GM19193 (cell line): ENCODE data around the gene TSPAN9.

ENCODE experiments used
- POLR2A ChIP-seq: IDR thresholded peaks from 4 replicates; pipeline ENCODE4 v1.6.1; 2011; ENCODE audit not compliant: insufficient read depth, insufficient read length; ENCODE audit errors: extremely low read depth

The TSPAN9 gene

DNA sequence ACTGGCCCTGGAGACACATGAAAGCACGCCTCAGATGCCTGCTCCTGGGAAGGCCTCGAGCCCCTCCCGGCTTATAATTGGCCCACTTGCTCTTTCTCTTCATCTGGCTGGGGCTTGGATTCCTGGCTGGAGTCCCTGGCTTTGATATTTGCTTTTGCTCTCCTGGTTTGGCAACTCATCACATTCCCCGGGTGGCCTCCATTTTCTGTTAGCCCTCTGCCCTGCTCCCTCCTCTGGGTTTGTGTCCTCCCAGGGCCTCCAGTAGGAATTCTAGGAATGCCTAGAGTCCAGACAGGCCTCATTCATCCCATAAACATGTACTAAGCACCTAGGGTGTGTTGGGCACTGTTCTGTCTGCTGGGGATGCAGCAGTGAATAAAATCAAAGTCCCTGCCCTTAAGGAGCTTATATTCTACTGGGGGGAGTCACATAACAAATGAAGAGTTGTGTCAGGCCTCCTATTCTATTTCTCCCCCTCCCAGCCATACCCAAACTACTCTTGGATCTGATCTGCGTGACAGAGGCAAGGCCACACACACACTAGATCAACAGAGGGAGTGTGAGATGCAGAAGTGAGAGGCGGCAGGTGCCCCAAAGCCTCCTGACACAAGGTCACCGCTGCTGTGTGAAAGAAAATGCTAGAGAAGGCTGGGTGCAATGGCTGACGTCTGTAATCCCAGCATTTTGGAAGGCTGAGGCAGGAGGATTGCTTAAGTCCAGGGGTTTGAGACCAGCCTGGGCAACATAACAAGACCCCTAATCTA lies 21.3 kb upstream of the TSPAN9 start:
- no peak for TF ChIP-seq POLR2A

DNA sequence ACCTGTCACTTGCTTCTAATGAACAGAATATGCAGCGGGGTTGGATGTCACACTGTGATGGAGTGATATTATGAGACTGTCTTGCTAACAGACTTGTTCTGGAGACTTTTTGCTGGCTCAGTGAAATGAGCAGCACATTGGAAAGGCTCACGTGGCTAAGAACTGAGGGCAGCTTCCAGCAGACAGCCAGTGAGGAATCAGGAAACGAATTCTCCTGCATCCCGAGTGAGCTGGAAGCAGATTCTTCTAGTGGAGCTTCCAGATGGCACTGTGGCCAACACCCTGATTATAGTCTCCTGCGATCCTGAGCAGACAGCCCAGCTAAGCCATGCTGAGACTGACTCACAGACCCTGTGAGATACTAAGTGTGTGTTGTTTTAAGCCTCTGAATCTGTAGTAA lies 16.1 kb upstream of the TSPAN9 start:
- TF ChIP-seq POLR2A = no peak

DNA sequence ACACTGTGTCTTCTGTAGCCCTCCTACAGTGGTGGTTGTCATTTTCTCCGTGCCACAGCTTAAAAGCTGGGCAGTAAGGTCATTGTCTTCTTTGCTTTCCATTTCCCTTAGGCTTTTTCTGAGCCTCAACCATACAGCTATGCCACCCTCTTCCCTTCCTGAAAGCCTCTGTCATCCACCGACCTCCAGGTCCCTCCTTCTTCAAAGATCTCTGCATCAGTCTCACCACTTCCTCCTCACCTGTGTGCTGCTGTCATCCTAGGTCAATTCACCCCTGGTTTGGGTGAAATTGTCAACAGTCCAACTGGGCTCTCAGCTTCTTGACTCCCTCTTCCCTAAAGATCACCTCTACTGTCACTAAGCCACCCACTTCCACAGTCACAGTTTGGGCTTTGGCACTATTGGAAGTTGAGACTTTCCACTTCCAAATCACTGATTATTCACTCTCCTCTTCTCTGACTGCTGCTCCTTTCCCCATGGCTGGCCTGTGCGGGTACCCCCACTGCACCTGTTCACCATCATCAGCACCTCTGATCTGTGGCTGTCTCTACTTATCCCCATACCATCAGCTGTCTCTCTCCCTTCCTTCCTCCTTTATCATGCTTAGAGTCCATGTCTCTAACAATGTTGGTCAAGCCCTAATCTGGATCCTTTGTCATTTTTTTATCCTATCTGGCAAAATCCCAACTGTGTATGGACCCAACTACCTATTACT lies 15.5 kb upstream of the TSPAN9 start:
- no peak for TF ChIP-seq POLR2A

DNA sequence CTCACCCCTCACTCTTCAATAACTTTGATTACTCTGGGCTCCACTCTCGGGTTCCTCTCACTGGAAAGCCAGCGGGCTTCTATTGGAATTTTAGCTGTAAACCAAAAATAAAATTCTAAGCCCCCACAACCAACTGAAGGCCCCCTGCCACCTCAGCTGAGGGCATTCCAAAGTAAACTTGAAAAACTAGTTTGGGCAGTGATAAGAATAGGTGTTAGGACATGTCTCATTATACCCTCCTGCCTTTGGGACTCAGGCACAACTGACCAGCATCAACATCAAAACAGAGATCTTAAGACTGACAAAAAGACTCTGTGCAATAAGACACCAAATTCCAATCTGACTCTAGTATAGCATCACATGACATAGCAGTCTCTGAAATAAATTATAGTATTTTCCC lies 11.9 kb upstream of the TSPAN9 start:
- no peak for TF ChIP-seq POLR2A

DNA sequence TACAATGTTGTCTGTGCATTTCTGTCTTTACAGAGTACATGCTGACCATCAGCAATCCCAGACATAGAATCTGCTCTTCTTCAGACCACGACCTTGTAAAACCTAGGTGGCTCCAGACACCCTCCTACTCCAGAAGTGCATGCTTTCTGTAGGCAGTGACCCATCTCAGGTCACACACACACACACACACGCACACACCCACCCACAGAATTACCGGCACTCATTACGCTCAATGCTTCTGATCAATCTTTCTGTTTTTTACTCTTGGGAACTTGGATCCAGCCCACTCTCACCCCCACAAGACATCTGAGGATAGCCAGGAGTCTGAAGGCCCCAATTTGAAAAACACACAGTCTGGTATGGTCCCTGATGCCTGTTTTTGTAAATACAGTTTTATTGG lies 7.5 kb upstream of the TSPAN9 start:
- no peak for TF ChIP-seq POLR2A

DNA sequence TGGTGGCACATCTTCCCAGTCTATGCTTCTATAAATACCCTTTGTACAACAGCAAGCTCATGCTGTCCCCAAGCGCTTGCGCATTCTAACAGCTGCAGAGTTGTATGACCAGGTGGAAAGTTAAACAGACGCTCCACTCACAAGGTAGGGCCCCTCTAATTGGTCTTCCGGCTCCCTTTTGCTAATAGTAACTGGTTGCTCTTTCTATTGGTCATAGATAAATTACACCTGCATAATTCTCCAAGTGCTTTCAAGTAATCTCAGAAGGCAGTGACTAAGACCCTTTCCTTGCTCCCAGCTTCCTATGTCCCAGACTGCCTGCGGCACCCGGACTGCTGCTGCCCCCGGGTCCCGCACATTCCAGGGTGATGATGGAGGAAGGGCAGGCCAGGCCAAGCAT lies 6.1 kb upstream of the TSPAN9 start:
- no peak for TF ChIP-seq POLR2A

DNA sequence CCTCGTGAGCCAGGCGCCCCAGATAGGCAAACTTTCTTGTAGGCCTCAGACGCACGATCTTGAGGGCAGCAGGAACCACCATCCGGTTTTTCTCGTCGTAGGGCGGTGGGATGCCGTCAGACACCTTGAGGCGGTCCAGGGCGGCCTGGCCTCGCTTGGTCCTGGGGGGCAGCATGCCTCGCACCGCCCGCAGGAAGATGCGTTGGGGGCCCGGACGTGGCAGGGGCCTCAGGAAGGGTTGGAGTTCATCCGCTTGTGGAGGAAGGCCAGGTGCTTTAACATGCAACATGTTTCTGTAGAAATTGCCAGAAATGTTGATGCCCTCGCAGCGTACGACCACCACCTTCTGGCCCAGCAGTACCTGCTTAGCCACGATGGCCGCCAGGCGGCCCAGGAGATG lies 5.5 kb upstream of the TSPAN9 start:
- TF ChIP-seq POLR2A = no peak

DNA sequence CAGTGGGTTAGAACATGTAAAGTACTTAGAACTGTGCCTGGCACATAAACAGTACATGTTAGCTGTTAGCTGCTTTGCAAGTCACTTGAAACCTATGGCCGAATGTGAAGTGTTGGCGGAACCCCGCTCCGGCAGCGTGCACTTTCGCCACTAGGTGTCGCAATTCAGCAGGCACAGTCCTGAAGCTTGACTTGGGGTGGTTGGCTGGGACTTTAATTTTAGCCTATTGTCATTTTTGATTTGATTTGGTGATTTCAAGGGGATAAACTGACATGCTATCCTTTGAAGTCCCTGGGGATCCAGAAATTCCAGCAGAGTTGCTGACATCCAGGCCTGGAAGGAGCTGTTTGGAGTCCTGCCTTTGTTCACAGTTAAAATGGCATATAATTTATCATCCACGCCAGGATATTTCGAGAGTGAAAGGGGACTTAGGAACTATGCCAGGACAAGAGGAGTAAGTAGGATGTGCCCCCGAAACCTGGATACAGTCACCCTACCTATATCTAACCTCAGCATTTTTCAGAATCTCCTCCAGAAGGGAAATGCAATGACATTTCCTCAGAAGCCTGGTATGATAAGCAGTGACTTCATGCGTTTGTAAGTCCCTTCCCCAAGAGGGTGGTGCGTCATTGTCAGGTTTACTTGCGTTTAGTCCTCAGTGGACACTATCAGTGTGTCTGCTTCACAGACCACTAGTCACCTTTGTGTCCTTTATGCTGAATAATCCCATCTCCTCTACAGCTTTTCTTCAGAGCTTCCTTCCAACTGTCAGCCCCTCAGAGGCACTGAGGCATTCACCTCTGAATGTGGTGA lies 3.5 kb upstream of the TSPAN9 start:
- TF ChIP-seq POLR2A = no peak

DNA sequence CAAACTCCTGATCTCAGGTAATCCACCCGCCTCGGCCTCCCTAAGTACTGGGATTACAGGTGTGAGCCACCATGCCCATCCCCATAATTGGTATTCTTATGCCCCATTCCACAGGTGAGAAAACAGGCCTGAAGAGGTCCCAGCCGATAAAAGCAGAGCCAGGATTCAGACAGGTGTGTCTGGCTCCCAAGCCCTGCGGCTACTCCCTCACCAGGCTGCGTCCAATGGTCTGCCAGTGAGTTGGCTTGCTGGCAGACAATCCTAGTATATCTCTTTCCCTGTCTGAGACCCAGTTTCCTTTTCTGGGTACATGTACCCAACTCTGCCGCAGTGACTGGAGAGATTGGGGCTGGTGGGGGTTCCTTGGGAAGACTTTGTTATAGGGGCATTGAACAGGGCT lies 1.9 kb upstream of the TSPAN9 start:
- no peak for TF ChIP-seq POLR2A

DNA sequence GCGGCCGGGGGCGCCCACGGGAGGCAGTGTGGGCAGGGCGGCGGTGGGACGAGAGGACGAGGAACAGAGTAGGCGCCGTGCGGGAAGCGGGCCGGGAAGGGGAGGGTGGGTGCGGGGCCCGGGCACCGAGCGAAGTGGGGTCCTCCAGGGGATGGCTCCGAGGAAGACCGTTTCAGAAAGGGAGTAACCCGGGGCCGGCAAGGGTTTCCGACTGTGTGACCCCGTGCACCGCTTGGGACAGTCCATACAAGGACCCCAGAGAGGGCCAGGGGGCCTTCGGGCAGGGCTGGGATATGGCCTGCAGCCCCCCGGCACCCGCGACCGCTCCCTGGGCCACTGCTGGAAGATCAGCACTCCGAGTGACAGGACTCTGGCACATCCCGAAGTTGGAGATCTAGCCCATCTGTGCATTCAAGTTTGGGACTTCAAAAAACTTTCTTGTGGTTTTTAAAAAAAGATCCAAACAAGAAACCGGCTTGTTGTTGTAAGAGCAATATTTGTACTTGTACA lies 448 bp downstream of the TSPAN9 start:
- TF ChIP-seq POLR2A = no peak

DNA sequence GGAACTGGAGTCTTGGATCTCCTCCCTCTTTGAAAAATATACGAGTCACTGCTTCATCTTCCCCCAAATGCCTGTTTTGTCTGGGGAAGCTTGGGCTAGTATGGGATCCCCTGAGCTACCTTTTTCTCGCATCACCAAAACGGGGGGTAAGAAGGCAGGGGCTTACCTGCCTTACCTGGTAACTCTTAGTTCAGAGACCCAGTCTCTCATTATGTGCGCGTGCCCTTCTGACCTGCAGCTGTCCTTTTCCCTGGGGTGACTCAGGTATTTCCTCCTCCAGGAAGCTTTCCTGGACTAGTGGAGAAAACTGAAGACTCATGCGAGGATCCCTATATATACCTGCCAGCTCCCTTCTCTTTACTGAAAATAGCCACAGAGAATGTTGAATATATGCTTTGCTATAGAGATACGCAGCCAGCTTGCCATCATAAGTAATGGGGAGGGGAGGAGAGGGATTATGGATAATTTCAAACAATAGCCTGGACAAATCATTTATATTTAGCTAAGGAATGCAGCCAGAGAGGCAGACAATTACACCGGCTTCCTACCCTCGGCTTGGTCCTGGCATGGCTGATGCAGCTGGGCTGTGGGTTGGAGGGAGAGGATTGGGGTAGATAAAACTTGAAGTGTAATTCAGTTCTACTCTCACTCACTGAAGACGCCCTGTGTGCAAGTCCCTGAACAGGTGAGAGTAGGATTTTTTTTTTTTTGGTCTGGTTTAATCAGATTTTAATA lies 1.1 kb downstream of the TSPAN9 start:
- TF ChIP-seq POLR2A = no peak

DNA sequence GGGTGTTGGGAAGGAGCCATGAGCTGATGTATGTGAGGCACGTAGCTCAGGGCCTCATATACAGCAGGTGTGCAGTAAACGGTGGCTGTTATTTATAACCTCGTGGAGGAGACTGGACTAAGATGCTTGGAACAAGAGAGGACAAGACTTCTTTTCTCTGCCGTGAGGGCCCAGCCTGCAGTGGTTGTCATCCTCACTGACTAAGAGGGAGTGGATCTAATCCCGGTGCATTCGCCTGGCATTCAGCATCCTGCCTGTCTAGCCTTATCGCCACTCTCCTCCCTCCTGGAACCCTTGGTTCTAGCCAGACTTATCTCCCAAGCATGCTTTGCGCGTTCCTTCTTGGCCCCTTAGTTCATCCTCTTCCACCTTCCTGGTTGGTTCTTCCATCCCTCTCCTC lies 3.9 kb downstream of the TSPAN9 start:
- no peak for TF ChIP-seq POLR2A

DNA sequence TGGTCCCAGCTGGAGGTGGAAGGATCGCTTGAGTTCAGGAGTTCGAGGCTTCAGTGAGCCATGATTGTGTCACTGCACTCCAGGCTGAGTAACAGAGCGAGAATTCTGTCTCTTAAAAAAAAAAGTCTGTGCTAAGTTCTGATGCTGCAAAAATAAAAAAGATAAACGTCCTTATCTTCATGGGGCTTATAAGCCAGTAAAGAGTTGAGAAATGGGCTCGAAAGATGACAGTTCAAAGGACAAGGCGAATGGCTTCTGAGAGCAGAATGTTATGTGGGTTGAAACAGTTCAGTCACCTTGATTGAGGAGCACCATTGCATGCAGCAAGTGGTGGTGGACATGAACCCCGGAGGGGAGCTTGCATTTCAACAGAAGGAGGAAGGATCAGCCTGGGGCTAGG lies 4.7 kb downstream of the TSPAN9 start:
- TF ChIP-seq POLR2A = no peak

DNA sequence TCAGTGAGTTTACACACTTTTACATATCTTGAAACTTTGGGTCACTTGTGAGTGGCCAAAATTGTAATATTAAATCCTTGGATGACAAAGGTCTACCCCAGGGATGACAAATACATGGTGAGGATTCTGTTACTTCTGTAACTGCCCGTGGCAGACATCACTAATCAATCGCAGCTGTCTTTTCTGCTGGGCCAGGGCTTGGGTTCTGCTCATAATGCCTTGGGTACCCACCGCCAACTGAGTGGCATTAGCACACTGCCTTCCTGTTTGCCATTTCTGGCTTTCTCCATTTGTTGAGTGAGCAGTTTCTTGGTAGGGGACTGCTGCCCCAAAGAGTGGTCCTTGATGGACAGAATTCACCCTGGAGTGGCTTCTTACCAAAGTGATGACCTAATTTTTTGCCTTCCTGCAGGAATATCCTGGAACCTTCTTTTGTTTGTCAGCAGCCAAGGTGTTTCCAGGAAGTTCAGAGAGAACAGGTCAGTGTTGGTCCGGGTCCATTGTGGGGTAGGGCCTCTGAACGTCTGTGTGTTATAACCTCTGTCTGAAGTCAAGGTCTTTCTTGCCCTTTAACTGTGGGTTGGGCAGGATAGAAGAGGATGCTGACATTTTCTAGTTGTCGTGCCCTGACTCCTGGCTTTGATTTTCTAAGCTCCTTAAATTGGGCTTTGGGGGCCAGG lies 6.2 kb downstream of the TSPAN9 start:
- TF ChIP-seq POLR2A = no peak

DNA sequence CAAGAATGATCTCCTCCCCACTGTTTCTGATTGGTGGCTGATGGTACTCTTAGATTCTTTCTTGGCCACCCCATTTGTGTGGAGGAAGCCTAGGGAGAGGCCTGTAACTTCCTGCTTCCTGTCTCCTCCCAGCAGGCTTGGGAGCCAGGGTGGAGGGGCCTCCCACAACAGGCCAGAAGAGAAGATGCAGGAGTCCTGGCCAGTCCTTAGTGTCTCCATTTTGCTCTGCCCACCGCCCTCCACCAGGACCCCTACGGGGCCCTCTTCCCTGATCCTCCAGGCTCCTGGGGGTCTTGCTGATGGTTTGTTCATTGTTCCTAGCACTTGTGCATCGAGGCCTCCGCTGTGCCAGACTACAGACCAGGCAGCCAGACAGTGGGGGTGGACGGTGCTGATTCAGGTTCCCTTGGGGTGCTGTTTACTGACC lies 6.8 kb downstream of the TSPAN9 start:
- TF ChIP-seq POLR2A = no peak

DNA sequence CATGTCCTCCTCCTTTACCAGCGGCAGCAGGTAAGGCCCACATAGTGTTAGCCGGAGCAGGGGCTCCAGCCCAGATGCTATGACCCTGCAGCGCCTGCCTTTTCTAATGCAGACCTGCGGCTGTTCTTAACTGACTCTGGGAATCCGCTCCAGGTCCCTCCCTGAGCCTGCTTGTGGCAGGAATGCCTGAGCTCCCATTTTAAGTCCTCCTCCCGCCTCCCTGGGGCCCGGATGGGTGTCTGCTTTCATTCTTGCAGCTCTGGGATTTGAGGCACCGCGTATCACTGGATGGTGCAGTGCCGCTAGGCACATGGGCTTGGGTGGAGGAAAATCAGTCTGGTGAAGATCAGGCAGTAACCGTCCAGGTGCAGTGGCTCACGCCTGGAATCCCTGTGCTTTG lies 7.6 kb downstream of the TSPAN9 start:
- no peak for TF ChIP-seq POLR2A
